Renal cortical epithelial cell (primary cell): Measurements from ENCODE around the gene IFT74. TPM values are rescaled to one million over a fixed set of nuclear protein-coding genes. Genes with fewer than 3 reads are reported as not detected.
"Not testable (repeated sequence)": the region's sequence is repeated elsewhere in the genome, so short reads cannot be mapped to it uniquely, and the experiment has no call there.

Experiments used
- DNase-seq: peaks from one replicate; pipeline ENCODE4 v3.0.0-alpha.2; 2011; ENCODE audit warnings: low read depth
- total RNA-seq: library from RNA; depleted of rRNA; stranded (reverse); fragments of >200 nt; gene quantifications from 2 replicates; pipeline ENCODE4 v1.2.3, GENCODE V29; 2014

The IFT74 gene
- total RNA-seq, 1 donor from 2014 or later = 36.1 TPM

- DNase-seq = no peak
These were observed 117.9 kb downstream of the IFT74 start for GRCh38 chr9:27073841-27074728.

- no peak for DNase-seq
These were observed 122.5 kb downstream of the IFT74 start for GRCh38 chr9:27078685-27079084.

- no peak for DNase-seq
These were observed 129.2 kb downstream of the IFT74 start for GRCh38 chr9:27085456-27085855.

GRCh38 chr9:27086818-27087680 is 130.8 kb downstream of the IFT74 start:
- peak; percentile 23 for DNase-seq

GRCh38 chr9:27088981-27089380 is 132.8 kb downstream of the IFT74 start:
- no peak for DNase-seq

- DNase-seq = no peak
These were observed 133.5 kb downstream of the IFT74 start for GRCh38 chr9:27089706-27090105.

- no peak for DNase-seq
These were observed 134.0 kb downstream of the IFT74 start for GRCh38 chr9:27090231-27090630.

GRCh38 chr9:27090711-27091110 is 134.5 kb downstream of the IFT74 start:
- no peak for DNase-seq

- not testable (repeated sequence) for DNase-seq
These were observed 136.3 kb downstream of the IFT74 start for GRCh38 chr9:27092496-27092895.

- DNase-seq = not testable (repeated sequence)
These were observed 137.3 kb downstream of the IFT74 start for GRCh38 chr9:27093384-27094067.

GRCh38 chr9:27094640-27095298 is 138.6 kb downstream of the IFT74 start:
- DNase-seq = peak; percentile 78

GRCh38 chr9:27107241-27107640 is 151.0 kb downstream of the IFT74 start:
- no peak for DNase-seq

GRCh38 chr9:27108981-27109541 is 152.8 kb downstream of the IFT74 start, which contains the start of gene TEK:
Gene TEK (plus strand): TSS chr9:27109225. CDS start chr9:27109591, 366 bp downstream.
- no peak for DNase-seq

- DNase-seq = no peak
These were observed 153.4 kb downstream of the IFT74 start for GRCh38 chr9:27109621-27110020.

GRCh38 chr9:27110181-27110580 is 154.0 kb downstream of the IFT74 start:
- DNase-seq = no peak

- DNase-seq = no peak
These were observed 156.0 kb downstream of the IFT74 start for GRCh38 chr9:27112235-27112634.

Other genes with a start within 250 kb of the IFT74 start
- 42.0 and 42.9 TPM in 2 replicates for gene CAAP1, start 63.6 kb upstream of the IFT74 start, total RNA-seq
- 54.7 and 60.9 TPM in 2 replicates for gene PLAA, start 9.2 kb upstream of the IFT74 start, total RNA-seq
- 0.20 TPM in 1 of 2 replicates, not detected in the other for gene LRRC19, start 49.3 kb downstream of the IFT74 start, total RNA-seq
- gene TEK, start 152.8 kb downstream of the IFT74 start, total RNA-seq = 0.15 and 0.35 TPM in 2 replicates